ENCODE data around the gene GBF1. TPM values are rescaled to one million over a fixed set of nuclear protein-coding genes. Genes with fewer than 3 reads are reported as not detected.

The GBF1 gene
- total RNA-seq, 1 experiment from 2014 or later, result 26.5 TPM

- no peak for DNase-seq (ENCODE audit: low read depth)
Measured at GRCh38 chr10:102421757-102422512, 176.6 kb downstream of the GBF1 start.

GRCh38 chr10:102422545-102423129, 177.3 kb downstream of the GBF1 start:
- peak; percentile 54 for DNase-seq (ENCODE audit: low read depth)

DNA sequence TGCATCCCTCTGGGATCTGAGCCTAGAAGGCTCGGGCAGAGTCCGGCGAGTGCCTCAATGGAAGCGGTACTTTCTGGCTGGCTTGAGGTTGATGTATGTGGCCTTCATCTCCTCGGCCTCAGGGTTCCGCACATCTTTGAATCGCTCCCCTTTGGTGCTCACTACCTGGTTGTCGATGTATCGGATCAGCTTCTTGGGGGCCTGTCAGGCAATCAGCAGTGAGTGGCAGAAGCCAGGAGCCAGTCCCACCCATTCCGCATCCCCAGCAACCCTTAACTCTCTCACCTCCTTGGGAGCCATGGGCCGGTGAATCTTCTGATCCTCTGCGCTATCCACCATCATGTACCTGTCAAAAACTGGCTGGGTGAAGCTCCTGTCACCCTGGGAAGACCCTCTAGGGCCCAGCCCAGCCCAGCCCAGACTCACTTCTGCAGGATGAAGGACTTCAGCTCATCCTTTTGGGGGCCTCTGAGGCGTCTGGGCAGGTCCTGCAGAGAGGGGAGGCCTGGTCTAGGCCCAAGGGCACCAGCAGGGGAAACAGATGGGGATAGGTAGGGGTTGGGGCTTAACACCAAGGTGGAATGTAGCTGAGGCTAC, 178.1 kb downstream of the GBF1 start:
- DNase-seq (ENCODE audit: low read depth), result no peak

DNA sequence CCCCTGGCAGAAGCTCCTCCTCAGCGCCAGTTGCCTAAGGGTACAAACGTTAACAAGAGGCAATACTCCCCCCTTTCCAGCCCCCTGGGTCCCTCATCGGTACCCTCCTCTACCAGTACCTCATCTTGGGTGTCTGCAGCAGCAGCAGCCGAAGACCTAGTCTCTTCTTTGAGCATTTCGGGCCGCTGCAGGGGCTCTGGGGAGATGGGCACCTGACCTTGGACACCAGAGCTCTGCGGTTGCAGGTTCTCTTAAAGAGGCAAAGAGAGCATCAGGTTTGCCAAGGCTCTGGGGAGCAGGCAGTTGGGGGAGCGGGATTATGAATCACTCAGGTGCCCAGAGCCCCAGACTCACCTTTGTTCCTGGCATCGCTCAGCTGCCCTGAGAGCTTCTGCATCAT, 178.8 kb downstream of the GBF1 start:
- DNase-seq (ENCODE audit: low read depth), result no peak

- no peak for DNase-seq (ENCODE audit: low read depth)
Measured at GRCh38 chr10:102424916-102425315, 179.6 kb downstream of the GBF1 start.

- no peak for DNase-seq (ENCODE audit: low read depth)
Measured at GRCh38 chr10:102425444-102425843, 180.1 kb downstream of the GBF1 start.

GRCh38 chr10:102426803-102427287, 181.5 kb downstream of the GBF1 start:
- DNase-seq (ENCODE audit: low read depth), result no peak

GRCh38 chr10:102429468-102429867, 184.1 kb downstream of the GBF1 start:
- DNase-seq (ENCODE audit: low read depth), result no peak

DNA sequence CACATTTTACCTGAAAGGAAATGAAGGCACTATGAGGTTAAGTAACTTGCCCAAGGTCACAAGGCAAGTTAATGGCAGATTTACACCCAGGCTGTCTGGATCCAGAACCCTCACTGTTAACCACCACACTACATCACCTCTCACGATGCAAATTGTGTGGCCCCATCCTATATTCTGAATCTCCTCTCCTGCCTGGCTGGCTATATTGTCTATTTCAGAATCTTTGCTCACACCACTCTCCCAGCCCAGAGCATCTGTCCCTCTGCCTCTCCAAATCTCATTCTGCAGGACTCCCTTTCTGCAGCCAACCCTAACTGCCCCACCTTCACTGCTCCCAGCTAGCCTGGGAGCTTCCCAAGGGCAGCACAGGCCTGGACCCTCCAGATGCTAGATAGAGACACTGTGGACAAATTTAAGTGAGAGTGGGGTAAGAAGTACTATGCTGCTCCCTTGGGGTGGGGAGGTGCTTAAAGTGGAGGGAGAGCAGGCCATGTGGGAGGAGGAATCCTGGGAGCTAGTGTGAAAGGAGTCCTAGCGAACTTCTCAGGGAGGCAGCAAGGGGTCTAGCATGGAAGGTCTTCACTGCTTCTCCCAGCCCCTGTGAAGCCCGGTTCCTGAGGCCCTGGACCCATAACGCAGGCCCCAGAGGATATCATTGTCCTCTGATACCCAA, 186.3 kb downstream of the GBF1 start:
- DNase-seq (ENCODE audit: low read depth), result no peak

Other genes starting within 250 kb of the GBF1 start
- 4.6 and 5.1 TPM in 2 replicates for gene ARMH3, start 189.4 kb upstream of the GBF1 start, total RNA-seq (2014; rRNA removed; shearing (Covaris generic))
- gene HPS6, start 180.2 kb upstream of the GBF1 start, total RNA-seq (2014; rRNA removed; shearing (Covaris generic)), result 16.0 and 19.7 TPM in 2 replicates
- gene LDB1, start 125.2 kb upstream of the GBF1 start, total RNA-seq (2014; rRNA removed; shearing (Covaris generic)), result 18.9 and 20.6 TPM in 2 replicates
- gene PPRC1, start 112.5 kb upstream of the GBF1 start, total RNA-seq (2014; rRNA removed; shearing (Covaris generic)), result 10.8 and 17.0 TPM in 2 replicates
- gene NOLC1, start 93.1 kb upstream of the GBF1 start, total RNA-seq (2014; rRNA removed; shearing (Covaris generic)), result 70.1 and 105 TPM in 2 replicates
- gene ELOVL3, start 19.2 kb upstream of the GBF1 start, total RNA-seq (2014; rRNA removed; shearing (Covaris generic)), result 0.06 TPM in 1 of 2 replicates, not detected in the other
- not detected in 2 replicates for gene PITX3, start 4.0 kb upstream of the GBF1 start, total RNA-seq (2014; rRNA removed; shearing (Covaris generic))
- gene NFKB2, start 150.2 kb downstream of the GBF1 start, total RNA-seq (2014; rRNA removed; shearing (Covaris generic)), result 44.0 and 47.3 TPM in 2 replicates
- gene PSD, start 173.3 kb downstream of the GBF1 start, total RNA-seq (2014; rRNA removed; shearing (Covaris generic)), result 0.29 TPM in 1 of 2 replicates, not detected in the other
- gene FBXL15, start 175.3 kb downstream of the GBF1 start, total RNA-seq (2014; rRNA removed; shearing (Covaris generic)), result 4.9 and 8.1 TPM in 2 replicates
- gene CUEDC2, start 187.0 kb downstream of the GBF1 start, total RNA-seq (2014; rRNA removed; shearing (Covaris generic)), result 19.5 and 30.1 TPM in 2 replicates
- gene C10orf95, start 206.0 kb downstream of the GBF1 start, total RNA-seq (2014; rRNA removed; shearing (Covaris generic)), result not detected in 2 replicates